Ectodermal cell (in vitro differentiated cells): ENCODE measurements around the gene DHX15.
A peak's percentile ranks its signal among the peaks of the same experiment; 100 is the strongest.

ENCODE experiments used
- H3K27ac ChIP-seq: 2 replicates; pipeline ENCODE4 v1.7.0; 2013; ENCODE audit warnings: mild to moderate bottlenecking, low read depth, low read length; ENCODE audit not compliant: insufficient read depth, poor library complexity, severe bottlenecking
- H3K27me3 ChIP-seq: 2 replicates; pipeline ENCODE4 v1.7.0; 2013; ENCODE audit warnings: mild to moderate bottlenecking, low read length; ENCODE audit not compliant: insufficient read depth, control insufficient read depth, poor library complexity, severe bottlenecking
- H3K36me3 ChIP-seq: one replicate; pipeline ENCODE4 v1.7.0; 2013; ENCODE audit warnings: low read length; ENCODE audit not compliant: control insufficient read depth, insufficient read depth
- H3K4me1 ChIP-seq: one replicate; pipeline ENCODE4 v1.7.0; 2013; ENCODE audit warnings: low read length; ENCODE audit not compliant: control insufficient read depth, insufficient read depth
- H3K4me3 ChIP-seq: 2 replicates; pipeline ENCODE4 v1.7.0; 2013; ENCODE audit warnings: low read depth, low read length, control low read depth; ENCODE audit not compliant: insufficient read depth
- H3K9me3 ChIP-seq: 2 replicates; pipeline ENCODE4 v1.7.0; 2013; ENCODE audit warnings: mild to moderate bottlenecking, low read length, moderate library complexity; ENCODE audit not compliant: control insufficient read depth
- WGBS, 2 experiments: methylation state at CpG; one replicate each; pipeline ENCODE4 v1.1.7; 2013; ENCODE audit warnings: missing lambda C conversion rate in 2 of 2; 5-methylcytosine and 5-hydroxymethylcytosine counted together

DHX15 gene

GRCh38 chr4:24588216-24588954 lies 4.0 kb upstream of the DHX15 start:
- no peak overlapping the region for H3K4me3 ChIP-seq
- H3K36me3 ChIP-seq = no peaks in the 10 kb centered on the region
- H3K27me3 ChIP-seq = no peaks in the 10 kb centered on the region
- H3K9me3 ChIP-seq = peaks cover 2% of the 10 kb centered on the region
- no peaks in the 10 kb centered on the region for H3K4me1 ChIP-seq
- H3K27ac ChIP-seq = no peak overlapping the region
- 84 to 90% methylated on average over 7 of the region's 7 CpGs for WGBS, 2 experiments

- H3K4me1 ChIP-seq = no peaks in the 10 kb centered on the region
- 0% methylated on average over 51 of the region's 51 CpGs for WGBS, 2 experiments
Measured at GRCh38 chr4:24583451-24584210, 723 bp downstream of the DHX15 start.

GRCh38 chr4:24582235-24582832 lies 2.0 kb downstream of the DHX15 start:
- no peaks in the 10 kb centered on the region for H3K27me3 ChIP-seq
- no peaks in the 10 kb centered on the region for H3K9me3 ChIP-seq
- peak overlapping the region; percentile 90 for H3K4me3 ChIP-seq
- WGBS, 2 experiments = 38 to 42% methylated on average over 3 to 5 of the region's 5 CpGs
- no peak overlapping the region for H3K27ac ChIP-seq
- no peaks in the 10 kb centered on the region for H3K4me1 ChIP-seq
- peaks cover 3% of the 10 kb centered on the region for H3K36me3 ChIP-seq

More at GRCh38 chr4:24583451-24584210, 723 bp downstream of the DHX15 start:
- peak overlapping the region; percentile 90 for H3K4me3 ChIP-seq
- H3K27ac ChIP-seq = peak overlapping the region; percentile 94
- no peaks in the 10 kb centered on the region for H3K27me3 ChIP-seq
- no peaks in the 10 kb centered on the region for H3K9me3 ChIP-seq
- H3K36me3 ChIP-seq = peaks cover 3% of the 10 kb centered on the region

- no peaks in the 10 kb centered on the region for H3K27me3 ChIP-seq
- H3K9me3 ChIP-seq = no peaks in the 10 kb centered on the region
- no peaks in the 10 kb centered on the region for H3K4me1 ChIP-seq
- WGBS, 2 experiments = 94 to 96% methylated on average over 4 of the region's 4 CpGs
- no peak overlapping the region for H3K4me3 ChIP-seq
- peaks cover 30% of the 10 kb centered on the region for H3K36me3 ChIP-seq
- no peak overlapping the region for H3K27ac ChIP-seq
Measured at GRCh38 chr4:24578364-24578763, 6.0 kb downstream of the DHX15 start.

GRCh38 chr4:24576276-24576675 lies 8.1 kb downstream of the DHX15 start:
- Histone ChIP-seq H3K4me3 (no peak overlapping the region), H3K36me3 (peaks cover 46% of the 10 kb centered on the region), H3K9me3 (no peaks in the 10 kb centered on the region), H3K27me3 (no peaks in the 10 kb centered on the region), H3K4me1 (no peaks in the 10 kb centered on the region), H3K27ac (no peak overlapping the region)
- 96 to 98% methylated on average over 17 of the region's 17 CpGs for WGBS, 2 experiments

GRCh38 chr4:24574236-24574635 lies 10.1 kb downstream of the DHX15 start:
- Histone ChIP-seq H3K4me3 (no peak overlapping the region), H3K27ac (no peak overlapping the region), H3K9me3 (no peaks in the 10 kb centered on the region), H3K4me1 (no peaks in the 10 kb centered on the region), H3K36me3 (peaks cover 58% of the 10 kb centered on the region), H3K27me3 (no peaks in the 10 kb centered on the region)

GRCh38 chr4:24573582-24573981 lies 10.8 kb downstream of the DHX15 start:
- Histone ChIP-seq H3K27ac (no peak overlapping the region), H3K36me3 (peaks cover 58% of the 10 kb centered on the region), H3K9me3 (no peaks in the 10 kb centered on the region), H3K4me3 (no peak overlapping the region), H3K4me1 (no peaks in the 10 kb centered on the region), H3K27me3 (no peaks in the 10 kb centered on the region)
- 48% methylated on average over 2 of the region's 2 CpGs for WGBS, 2 experiments

- H3K4me3 ChIP-seq = no peak overlapping the region
- peaks cover 49% of the 10 kb centered on the region for H3K36me3 ChIP-seq
- H3K9me3 ChIP-seq = no peaks in the 10 kb centered on the region
- H3K27ac ChIP-seq = no peak overlapping the region
- 94% methylated on average over 4 to 5 of the region's 5 CpGs for WGBS, 2 experiments
- no peaks in the 10 kb centered on the region for H3K4me1 ChIP-seq
- H3K27me3 ChIP-seq = no peaks in the 10 kb centered on the region
Measured at GRCh38 chr4:24570574-24571236, 13.6 kb downstream of the DHX15 start.

GRCh38 chr4:24570172-24570571 lies 14.2 kb downstream of the DHX15 start:
- WGBS, 2 experiments = 96 to 97% methylated on average over 1 of the region's 1 CpG

GRCh38 chr4:24569662-24570061 lies 14.7 kb downstream of the DHX15 start:
- H3K27me3 ChIP-seq = no peaks in the 10 kb centered on the region
- no peaks in the 10 kb centered on the region for H3K4me1 ChIP-seq
- H3K36me3 ChIP-seq = peaks cover 40% of the 10 kb centered on the region
- no peak overlapping the region for H3K4me3 ChIP-seq
- H3K27ac ChIP-seq = no peak overlapping the region
- 93 to 100% methylated on average over 1 to 2 of the region's 2 CpGs for WGBS, 2 experiments
- no peaks in the 10 kb centered on the region for H3K9me3 ChIP-seq

More at GRCh38 chr4:24570172-24570571, 14.2 kb downstream of the DHX15 start:
- Histone ChIP-seq H3K27me3 (no peaks in the 10 kb centered on the region), H3K36me3 (peaks cover 44% of the 10 kb centered on the region), H3K9me3 (no peaks in the 10 kb centered on the region), H3K4me1 (no peaks in the 10 kb centered on the region), H3K27ac (no peak overlapping the region), H3K4me3 (no peak overlapping the region)
